ENCODE results near the gene RPS6KA2.

- no peak for TF ChIP-seq CTCF (IDR thresholded peaks at IDR 0.05)
- TF ChIP-seq POLR2A (IDR thresholded peaks at IDR 0.05): no peak
Measured at GRCh38 chr6:166477647-166478365, 149.2 kb downstream of the RPS6KA2 start.
